Caco-2 (cell line): ENCODE measurements around the gene COPZ1. TPM values are rescaled to one million over a fixed set of nuclear protein-coding genes. Genes with fewer than 3 reads are reported as not detected.

ENCODE experiments used
- BruUV-seq: library from RNA; stranded (reverse); fragments of 400-500 nt; replicated peaks from 2 replicates; lab custom pipeline; 2021; lab: Mats Ljungman, UMichigan
- CTCF ChIA-PET: fragments of 300-600 bp; sonication (Branson Sonifier 250); formaldehyde crosslinking; loops from one replicate; lab custom pipeline; 2022; ENCODE audit warnings: antibody characterized with exemption; lab: Charles Lee
- POLR2A ChIA-PET: fragments of 300-600 bp; sonication (Branson Sonifier 250); formaldehyde crosslinking; loops from one replicate; lab custom pipeline; 2022; ENCODE audit warnings: antibody characterized with exemption; lab: Charles Lee
- DNase-seq, 2 experiments: peaks; one replicate each; pipeline versions ENCODE4 v3.0.0 to v3.0.0-alpha.2; 2020 to 2022
- H3K27me3 ChIP-seq: replicated peaks from 2 replicates; pipeline ENCODE4 v1.6.0; 2011; ENCODE audit warnings: low read length; ENCODE audit not compliant: control insufficient read depth, insufficient read depth
- H3K36me3 ChIP-seq: 2 replicates; pipeline ENCODE4 v1.5.1; 2011; ENCODE audit warnings: low read length; ENCODE audit not compliant: control insufficient read depth, insufficient read depth
- H3K4me1 ChIP-seq: fragments of 250-450 bp; sonication (Bioruptor Pico); 2 replicates; pipeline ENCODE4 v1.5.1; 2020; ENCODE audit warnings: mild to moderate bottlenecking
- H3K4me3 ChIP-seq: 2 replicates; pipeline ENCODE4 v1.5.1; 2011; ENCODE audit warnings: low read depth, mild to moderate bottlenecking, control low read depth, low read length
- H3K9me3 ChIP-seq: fragments of 250-450 bp; sonication (Bioruptor Pico); 2 replicates; pipeline ENCODE4 v1.5.1; 2020; ENCODE audit warnings: mild to moderate bottlenecking, moderate library complexity
- H3K27ac Mint-ChIP-seq: one replicate; pipeline ENCODE4 v1.8.0; 2022; ENCODE audit warnings: mixed read lengths; ENCODE audit not compliant: unreplicated experiment
- H3K27me3 Mint-ChIP-seq: one replicate; pipeline ENCODE4 v1.8.0; 2022; ENCODE audit warnings: mixed read lengths; ENCODE audit not compliant: insufficient read depth, unreplicated experiment
- H3K36me3 Mint-ChIP-seq: one replicate; pipeline ENCODE4 v1.8.0; 2022; ENCODE audit warnings: mild to moderate bottlenecking, mixed read lengths; ENCODE audit not compliant: insufficient read depth, unreplicated experiment
- H3K4me1 Mint-ChIP-seq: one replicate; pipeline ENCODE4 v1.8.0; 2022; ENCODE audit warnings: low read depth, mixed read lengths; ENCODE audit not compliant: unreplicated experiment
- H3K4me3 Mint-ChIP-seq: one replicate; pipeline ENCODE4 v1.8.0; 2022; ENCODE audit warnings: mild to moderate bottlenecking, moderate library complexity, mixed read lengths; ENCODE audit not compliant: unreplicated experiment
- H3K9me3 Mint-ChIP-seq: one replicate; pipeline ENCODE4 v1.8.0; 2022; ENCODE audit warnings: mixed read lengths; ENCODE audit not compliant: unreplicated experiment
- intact Hi-C: fragments of 100-400 bp; cut with micrococcal nuclease; formaldehyde crosslinking; loops from one replicate; pipeline ENCODE4 v1.10.0; 2022; ENCODE audit not compliant: unreplicated experiment
- total RNA-seq: library from RNA; stranded (reverse); gene quantifications from 2 replicates; pipeline ENCODE4 v1.2.3, GENCODE V29; 2022
- TF ChIP-seq, protein P1 (sequence below), 2 experiments: fragments of 200-600 bp in 1 of 2; IDR thresholded peaks; 1 replicate in 1 of 2; 2 replicates in 1 of 2; pipeline versions ENCODE4 v1.5.1 to v1.8.0; 2011 to 2022; ENCODE audit warnings: antibody characterized with exemption in 1 of 2, control low read depth in 1 of 2, inconsistent platforms in 1 of 2, low read depth in 1 of 2, low read length in 1 of 2, mild to moderate bottlenecking in 1 of 2, moderate library complexity in 1 of 2; ENCODE audit not compliant: insufficient read depth in 1 of 2, severe bottlenecking in 1 of 2, unreplicated experiment in 1 of 2

The COPZ1 gene
- total RNA-seq, 1 experiment from 2014 or later = 129 TPM

GRCh38 chr12:54358191-54358944 is 33.4 kb downstream of the COPZ1 start:
- CTCF ChIA-PET = interaction anchor here (0.6 to 3.3 kb wide), 9 partner anchors 10 to 140 kb away, joined by 3 to 44 read pairs (median 8); partner anchors contain the start of gene COPZ1
- H3K4me3 ChIP-seq = peak overlapping the region; percentile 70
- peaks cover 7% of the 10 kb centered on the region for H3K4me1 Mint-ChIP-seq
- no peaks in the 10 kb centered on the region for H3K9me3 Mint-ChIP-seq
- no peak overlapping the region for H3K27ac Mint-ChIP-seq
- peak in 1 of 2 experiments; percentile 20 for DNase-seq
- H3K36me3 Mint-ChIP-seq = no peaks in the 10 kb centered on the region
- no peaks in the 10 kb centered on the region for H3K27me3 ChIP-seq
- TF ChIP-seq, protein P1, sequence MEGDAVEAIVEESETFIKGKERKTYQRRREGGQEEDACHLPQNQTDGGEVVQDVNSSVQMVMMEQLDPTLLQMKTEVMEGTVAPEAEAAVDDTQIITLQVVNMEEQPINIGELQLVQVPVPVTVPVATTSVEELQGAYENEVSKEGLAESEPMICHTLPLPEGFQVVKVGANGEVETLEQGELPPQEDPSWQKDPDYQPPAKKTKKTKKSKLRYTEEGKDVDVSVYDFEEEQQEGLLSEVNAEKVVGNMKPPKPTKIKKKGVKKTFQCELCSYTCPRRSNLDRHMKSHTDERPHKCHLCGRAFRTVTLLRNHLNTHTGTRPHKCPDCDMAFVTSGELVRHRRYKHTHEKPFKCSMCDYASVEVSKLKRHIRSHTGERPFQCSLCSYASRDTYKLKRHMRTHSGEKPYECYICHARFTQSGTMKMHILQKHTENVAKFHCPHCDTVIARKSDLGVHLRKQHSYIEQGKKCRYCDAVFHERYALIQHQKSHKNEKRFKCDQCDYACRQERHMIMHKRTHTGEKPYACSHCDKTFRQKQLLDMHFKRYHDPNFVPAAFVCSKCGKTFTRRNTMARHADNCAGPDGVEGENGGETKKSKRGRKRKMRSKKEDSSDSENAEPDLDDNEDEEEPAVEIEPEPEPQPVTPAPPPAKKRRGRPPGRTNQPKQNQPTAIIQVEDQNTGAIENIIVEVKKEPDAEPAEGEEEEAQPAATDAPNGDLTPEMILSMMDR (IDR thresholded peaks at IDR 0.05; ENCODE audit: insufficient read depth in 1 of 2, low read depth in 1 of 2, low read length in 1 of 2, severe bottlenecking in 1 of 2, unreplicated experiment in 1 of 2) = no peak
- no peak overlapping the region for H3K4me3 Mint-ChIP-seq
- H3K9me3 ChIP-seq = no peaks in the 10 kb centered on the region
- POLR2A ChIA-PET = interaction anchor here (1.1 to 2.9 kb wide), 3 partner anchors 23 to 78 kb away, joined by 4 to 29 read pairs (median 7); partner anchors contain the start of genes CBX5, COPZ1 and HNRNPA1
- intact Hi-C loops = loop anchor here (2.0 kb wide), 1 partner anchor 58 kb away; the partner anchor contains the start of gene NFE2
- H3K4me1 ChIP-seq = peaks cover 11% of the 10 kb centered on the region
- no peaks in the 10 kb centered on the region for H3K36me3 ChIP-seq
- no peaks in the 10 kb centered on the region for H3K27me3 Mint-ChIP-seq
- BruUV-seq = no TSS peak

DNA sequence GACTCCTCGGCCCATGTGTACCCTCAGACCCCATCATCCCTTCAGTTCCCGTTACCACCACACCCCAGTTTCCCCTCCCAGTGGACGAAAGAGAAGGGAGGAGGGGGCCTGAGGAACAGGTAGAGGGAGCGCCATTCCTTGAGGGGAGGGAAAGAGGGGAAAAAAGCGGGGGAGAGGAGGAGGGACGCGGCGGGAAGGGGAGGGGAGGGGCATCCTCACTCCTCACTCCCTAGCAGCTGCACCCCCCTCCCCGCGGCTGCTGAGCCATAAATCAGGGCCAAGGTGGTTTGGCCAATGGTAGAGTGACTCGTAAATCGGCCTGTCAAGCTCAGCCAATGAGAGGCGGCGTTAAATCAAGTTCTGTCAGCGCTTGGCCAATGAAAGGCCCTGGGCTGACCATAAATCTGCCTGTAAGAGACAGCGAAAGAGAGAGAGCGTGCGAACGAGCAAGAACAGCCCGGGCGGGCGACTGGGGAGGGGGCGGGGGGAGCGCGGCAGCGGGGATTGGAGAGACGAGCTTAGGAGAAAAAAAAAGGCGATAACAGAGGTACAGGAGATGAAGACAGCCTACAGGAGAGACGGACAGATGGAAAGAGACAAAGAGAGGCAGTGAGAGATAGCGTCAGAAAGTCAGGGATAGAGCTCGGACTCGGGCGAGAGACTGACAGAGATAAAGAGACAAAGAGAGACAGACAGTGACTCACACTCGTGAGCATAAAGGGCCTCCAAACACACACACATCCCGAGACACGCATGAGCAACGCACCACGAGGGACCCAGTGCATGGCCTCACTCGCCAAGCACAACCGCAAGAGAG is 34.2 kb downstream of the COPZ1 start:
- H3K4me1 Mint-ChIP-seq = peaks cover 7% of the 10 kb centered on the region
- intact Hi-C loops = loop anchor here (1.0 to 2.0 kb wide), 3 partner anchors 22 to 58 kb away; partner anchors contain the start of gene NFE2
- ChIA-PET POLR2A (interaction anchor here (0.9 to 2.9 kb wide), 4 partner anchors 24 to 107 kb away, joined by 4 to 29 read pairs (median 6); partner anchors contain the start of genes CBX5, COPZ1 and HNRNPA1), CTCF (interaction anchor here (0.6 to 3.3 kb wide), 14 partner anchors 9 to 145 kb away, joined by 3 to 44 read pairs (median 5); partner anchors contain the start of genes CBX5, COPZ1 and HNRNPA1)
- H3K27me3 Mint-ChIP-seq = no peaks in the 10 kb centered on the region
- BruUV-seq = no TSS peak
- no peaks in the 10 kb centered on the region for H3K27me3 ChIP-seq
- no peak overlapping the region for H3K27ac Mint-ChIP-seq
- H3K36me3 Mint-ChIP-seq = no peaks in the 10 kb centered on the region
- H3K4me3 ChIP-seq = peak overlapping the region; percentile 70
- H3K9me3 Mint-ChIP-seq = no peaks in the 10 kb centered on the region
- no peaks in the 10 kb centered on the region for H3K9me3 ChIP-seq
- DNase-seq = peak; percentile 96 to 99
- TF ChIP-seq, protein P1 (IDR thresholded peaks at IDR 0.05; ENCODE audit: insufficient read depth in 1 of 2, low read depth in 1 of 2, low read length in 1 of 2, severe bottlenecking in 1 of 2, unreplicated experiment in 1 of 2) = no peak
- H3K4me1 ChIP-seq = peaks cover 11% of the 10 kb centered on the region
- H3K4me3 Mint-ChIP-seq = no peak overlapping the region
- no peaks in the 10 kb centered on the region for H3K36me3 ChIP-seq
